ENCODE data around the gene SPRN. TPM values are rescaled to one million over a fixed set of nuclear protein-coding genes. Genes with fewer than 3 reads are reported as not detected.

The SPRN gene, protein sequence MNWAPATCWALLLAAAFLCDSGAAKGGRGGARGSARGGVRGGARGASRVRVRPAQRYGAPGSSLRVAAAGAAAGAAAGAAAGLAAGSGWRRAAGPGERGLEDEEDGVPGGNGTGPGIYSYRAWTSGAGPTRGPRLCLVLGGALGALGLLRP
- total RNA-seq (2022; extraction: Qiagen RNA extraction): 0.30 to 0.39 TPM (median 0.32 TPM) in 5 replicates

DNA sequence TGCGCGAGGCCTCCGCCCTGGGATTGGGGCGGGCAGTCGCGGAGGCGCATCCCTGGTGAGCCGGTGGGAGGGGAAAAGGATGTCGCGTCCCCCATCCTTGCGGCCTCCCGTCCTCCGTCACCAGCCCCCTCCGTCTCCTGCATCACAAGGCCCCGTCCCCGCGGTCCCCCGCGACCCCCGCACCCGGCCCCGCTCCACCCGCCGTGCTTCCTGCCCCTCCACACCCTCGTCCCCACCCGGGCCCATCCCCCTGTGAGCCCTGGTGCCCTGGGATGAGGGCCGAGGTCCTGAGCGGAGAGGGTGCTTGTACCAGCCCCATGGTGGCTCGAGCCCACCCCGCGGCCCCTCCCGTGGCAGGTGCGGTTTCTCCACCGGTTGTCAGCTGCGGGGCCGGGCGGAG is at the start of gene SPRN:
Gene SPRN (minus strand): TSS at position 25 of the 400 bp plus-strand sequence. CDS start 944 bp downstream, outside the sequence.

DNA sequence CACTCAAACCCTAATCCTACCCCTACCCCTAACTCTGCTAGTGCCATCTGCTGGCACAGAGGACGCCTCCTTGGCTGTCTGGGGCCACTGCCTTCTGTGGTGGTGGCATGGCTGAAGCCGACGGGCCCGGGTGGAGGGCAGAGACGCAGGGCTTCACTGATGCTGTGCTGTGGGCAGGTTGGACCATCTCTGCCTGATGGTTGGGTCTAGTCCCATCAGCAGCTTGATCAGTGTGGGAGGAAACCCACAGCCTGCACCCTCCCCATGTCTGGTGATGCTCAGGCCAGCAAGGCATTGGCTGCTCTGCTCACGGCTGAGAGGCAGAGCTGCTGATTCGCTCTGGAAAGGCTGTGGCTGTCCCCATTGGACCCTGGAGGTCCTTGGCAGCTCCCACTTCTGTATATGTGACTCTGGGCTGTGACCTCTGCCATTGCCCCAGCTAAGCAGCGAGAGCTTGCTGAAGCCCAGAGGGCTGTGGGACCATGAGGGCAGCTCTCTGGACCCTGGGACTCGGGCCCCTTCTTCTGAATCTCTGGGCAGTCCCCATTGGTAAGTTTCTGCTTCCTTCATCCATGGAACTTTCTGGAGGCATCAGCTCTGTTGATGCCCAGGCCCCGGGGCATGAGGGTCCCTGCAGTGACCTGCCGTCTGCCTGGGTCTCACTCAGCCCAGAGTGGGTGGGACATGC is 29.2 kb upstream of the SPRN start, which contains the start of gene SCART1:
Gene SCART1 (plus strand): TSS at position 430 of the 688 bp plus-strand sequence. CDS start 53 bp downstream, at position 483.

DNA sequence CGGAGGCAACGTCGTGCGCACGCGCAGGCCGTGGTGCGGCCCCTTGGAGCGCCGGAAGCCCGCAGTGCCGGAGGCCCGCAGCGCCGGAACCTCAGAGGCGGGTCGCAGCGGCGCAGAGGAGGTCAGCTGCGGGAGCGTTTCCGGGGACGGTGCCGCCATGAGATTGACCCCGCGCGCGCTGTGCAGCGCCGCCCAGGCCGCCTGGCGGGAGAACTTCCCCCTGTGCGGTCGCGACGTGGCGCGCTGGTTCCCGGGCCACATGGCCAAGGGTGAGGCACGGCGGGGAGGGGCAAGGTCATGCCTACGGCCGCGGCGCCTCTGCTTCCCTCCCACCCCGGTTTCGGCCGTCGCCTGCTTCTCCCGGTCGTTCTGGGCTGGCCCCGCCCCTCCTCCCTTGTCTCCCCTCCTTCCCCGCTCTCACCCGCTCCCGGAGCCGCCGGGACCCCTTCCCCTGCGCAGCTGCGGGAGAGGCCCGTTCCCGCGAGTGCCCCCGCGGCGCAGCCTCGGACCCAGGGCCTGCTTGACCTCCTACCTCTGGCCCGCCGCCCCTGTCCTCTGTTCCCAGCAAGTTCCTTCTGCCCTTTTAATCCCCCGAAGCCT is 30.3 kb downstream of the SPRN start, which contains the start of gene MTG1:
Gene MTG1 (plus strand): TSS at position 94 of the 600 bp plus-strand sequence. CDS start 64 bp downstream, at position 158.

DNA sequence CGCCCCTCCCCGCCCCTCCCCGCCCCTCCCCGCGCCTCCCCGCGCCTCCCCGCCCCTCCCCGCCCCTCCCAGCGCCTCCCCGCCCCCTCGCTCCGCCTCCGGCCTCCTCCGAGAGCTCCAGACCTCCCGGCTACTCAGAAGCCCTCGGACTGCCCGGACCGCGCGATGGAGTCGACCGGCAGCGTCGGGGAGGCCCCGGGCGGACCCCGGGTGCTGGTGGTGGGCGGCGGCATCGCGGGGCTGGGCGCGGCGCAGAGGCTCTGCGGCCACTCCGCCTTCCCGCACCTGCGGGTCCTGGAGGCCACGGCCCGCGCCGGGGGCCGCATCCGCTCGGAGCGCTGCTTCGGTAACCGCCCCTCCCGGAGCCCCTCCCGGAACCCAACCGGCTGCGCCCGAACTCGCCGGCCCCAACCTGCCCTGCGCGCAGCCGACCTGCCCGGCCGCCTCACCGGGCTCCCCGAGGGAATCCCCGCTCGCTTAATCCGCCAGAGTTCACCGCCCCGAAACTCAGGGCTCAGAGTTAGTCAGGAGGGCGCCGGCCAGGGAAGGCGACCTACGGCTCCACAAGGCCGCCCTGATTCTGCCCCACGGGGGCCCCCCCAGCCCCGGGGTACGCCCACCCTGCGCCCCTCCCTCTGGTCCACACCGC is 45.1 kb downstream of the SPRN start, which contains the start of gene PAOX:
Gene PAOX (plus strand): TSS at position 111 of the 649 bp plus-strand sequence. CDS start 55 bp downstream, at position 166.

DNA sequence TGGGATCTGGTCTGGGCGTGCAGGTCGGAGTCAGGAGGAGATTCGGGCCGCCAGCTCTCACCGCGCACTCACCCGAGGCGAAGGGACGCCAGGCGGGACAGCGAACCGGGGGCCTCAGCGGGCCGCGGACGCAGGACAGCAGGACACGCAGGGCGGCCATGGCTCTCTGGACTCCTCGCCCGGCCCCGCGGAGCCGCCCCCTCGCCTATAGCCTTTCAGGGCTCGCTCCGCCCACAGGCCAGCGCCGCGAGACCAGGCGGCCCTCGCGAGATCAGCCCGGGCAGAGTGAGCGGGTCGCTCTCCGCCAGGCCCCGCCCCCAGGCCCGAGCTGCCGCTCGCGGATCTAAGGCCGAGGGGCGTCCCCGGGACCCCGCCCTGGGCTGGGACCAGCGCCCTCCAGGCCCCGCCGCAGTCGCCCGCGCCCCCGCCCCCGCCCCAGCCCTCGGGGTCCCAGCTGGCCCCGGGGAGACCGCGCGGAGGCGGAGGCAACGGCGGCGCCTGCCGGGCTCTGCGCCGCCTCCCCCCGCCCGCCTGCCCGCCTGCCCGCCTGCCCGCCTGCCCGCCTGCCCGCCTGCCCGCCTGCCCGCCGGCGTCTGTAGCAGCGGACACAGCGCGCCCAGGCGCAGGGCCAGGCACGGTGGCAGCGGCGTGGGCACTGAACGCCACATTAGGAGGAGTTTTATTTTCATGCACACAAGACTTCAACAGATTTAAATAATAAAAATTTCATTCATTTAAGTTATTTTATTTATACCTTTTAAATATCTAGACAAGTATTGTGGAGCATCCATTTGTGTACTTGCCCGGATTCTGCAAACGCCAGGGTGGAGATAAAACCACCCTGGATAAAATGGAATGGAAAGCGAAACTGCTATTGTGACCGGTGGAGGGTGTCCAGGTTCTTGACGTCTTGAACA is 51.0 kb downstream of the SPRN start, which contains the start of gene ECHS1:
Gene ECHS1 (minus strand): TSS at position 181 of the 917 bp plus-strand sequence. CDS start 21 bp downstream, at position 160.

Other genes with a start within 250 kb of the SPRN start
- gene UTF1, start 194.4 kb downstream of the SPRN start, total RNA-seq (2022; extraction: Qiagen RNA extraction): not detected in 5 replicates
- 0.02 TPM in 1 of 5 replicates, not detected in the others for gene VENTX, start 186.8 kb downstream of the SPRN start, total RNA-seq (2022; extraction: Qiagen RNA extraction)
- gene ADAM8, start 147.8 kb downstream of the SPRN start, total RNA-seq (2022; extraction: Qiagen RNA extraction): 2.2 to 4.2 TPM (median 2.9 TPM) in 5 replicates
- 31.3 to 45.8 TPM (median 42.1 TPM) in 5 replicates for gene TUBGCP2, start 115.8 kb downstream of the SPRN start, total RNA-seq (2022; extraction: Qiagen RNA extraction)
- gene ZNF511, start 115.7 kb downstream of the SPRN start, total RNA-seq (2022; extraction: Qiagen RNA extraction): 60.4 to 72.4 TPM (median 65.9 TPM) in 5 replicates
- gene CALY, start 87.7 kb downstream of the SPRN start, total RNA-seq (2022; extraction: Qiagen RNA extraction): 0.07 to 0.78 TPM (median 0.63 TPM) in 5 replicates
- 0.15 to 0.16 TPM in 2 of 5 replicates, not detected in the others for gene PRAP1, start 77.3 kb downstream of the SPRN start, total RNA-seq (2022; extraction: Qiagen RNA extraction)
- 14.2 to 18.2 TPM (median 14.9 TPM) in 5 replicates for gene FUOM, start 66.6 kb downstream of the SPRN start, total RNA-seq (2022; extraction: Qiagen RNA extraction)
- gene ECHS1, start 51.3 kb downstream of the SPRN start, total RNA-seq (2022; extraction: Qiagen RNA extraction): 128 to 156 TPM (median 144 TPM) in 5 replicates
- gene PAOX, start 45.4 kb downstream of the SPRN start, total RNA-seq (2022; extraction: Qiagen RNA extraction): 1.5 to 2.4 TPM (median 2.0 TPM) in 5 replicates
- gene MTG1, start 30.5 kb downstream of the SPRN start, total RNA-seq (2022; extraction: Qiagen RNA extraction): 43.3 to 54.1 TPM (median 51.3 TPM) in 5 replicates
- gene SCART1, start 29.3 kb upstream of the SPRN start, total RNA-seq (2022; extraction: Qiagen RNA extraction): 0.10 to 0.32 TPM (median 0.20 TPM) in 5 replicates
- gene CYP2E1, start 102.7 kb upstream of the SPRN start, total RNA-seq (2022; extraction: Qiagen RNA extraction): 0.15 to 0.40 TPM (median 0.23 TPM) in 4 of 5 replicates, not detected in the other
- not detected in 5 replicates for gene SYCE1, start 141.0 kb upstream of the SPRN start, total RNA-seq (2022; extraction: Qiagen RNA extraction)
- 0.08 to 0.16 TPM (median 0.14 TPM) in 5 replicates for gene FRG2B, start 202.2 kb upstream of the SPRN start, total RNA-seq (2022; extraction: Qiagen RNA extraction)